ENCODE data around the gene UTS2.

The UTS2 gene

DNA sequence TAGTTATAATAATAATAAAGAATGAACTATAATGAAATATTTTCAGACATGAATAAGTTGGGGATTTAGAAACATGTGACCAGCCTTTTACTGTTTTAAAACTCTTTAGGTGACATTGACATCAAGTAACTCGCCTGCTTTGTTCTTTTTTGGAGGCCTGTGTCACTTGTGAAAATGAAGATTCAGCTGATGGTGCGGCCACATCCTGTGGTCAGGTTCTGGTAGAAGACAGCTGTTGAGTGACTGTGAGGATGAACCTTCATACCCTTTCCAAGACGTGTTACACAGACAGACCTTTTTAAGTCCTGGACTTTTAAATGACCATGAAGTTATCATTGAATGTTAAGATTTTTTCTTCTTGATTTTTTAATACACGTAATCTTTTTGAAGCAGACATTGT is 10.3 kb downstream of the UTS2 start:
- TF ChIP-seq, protein P1, sequence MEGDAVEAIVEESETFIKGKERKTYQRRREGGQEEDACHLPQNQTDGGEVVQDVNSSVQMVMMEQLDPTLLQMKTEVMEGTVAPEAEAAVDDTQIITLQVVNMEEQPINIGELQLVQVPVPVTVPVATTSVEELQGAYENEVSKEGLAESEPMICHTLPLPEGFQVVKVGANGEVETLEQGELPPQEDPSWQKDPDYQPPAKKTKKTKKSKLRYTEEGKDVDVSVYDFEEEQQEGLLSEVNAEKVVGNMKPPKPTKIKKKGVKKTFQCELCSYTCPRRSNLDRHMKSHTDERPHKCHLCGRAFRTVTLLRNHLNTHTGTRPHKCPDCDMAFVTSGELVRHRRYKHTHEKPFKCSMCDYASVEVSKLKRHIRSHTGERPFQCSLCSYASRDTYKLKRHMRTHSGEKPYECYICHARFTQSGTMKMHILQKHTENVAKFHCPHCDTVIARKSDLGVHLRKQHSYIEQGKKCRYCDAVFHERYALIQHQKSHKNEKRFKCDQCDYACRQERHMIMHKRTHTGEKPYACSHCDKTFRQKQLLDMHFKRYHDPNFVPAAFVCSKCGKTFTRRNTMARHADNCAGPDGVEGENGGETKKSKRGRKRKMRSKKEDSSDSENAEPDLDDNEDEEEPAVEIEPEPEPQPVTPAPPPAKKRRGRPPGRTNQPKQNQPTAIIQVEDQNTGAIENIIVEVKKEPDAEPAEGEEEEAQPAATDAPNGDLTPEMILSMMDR (IDR thresholded peaks at IDR 0.05; ENCODE audit: insufficient read depth, low read depth, low read length, missing control alignments) = no peak
- peak; percentile 61 for DNase-seq (ENCODE audit: low read depth)
- no peak overlapping the region for H3K4me3 ChIP-seq (ENCODE audit: low read depth, low read length)

DNA sequence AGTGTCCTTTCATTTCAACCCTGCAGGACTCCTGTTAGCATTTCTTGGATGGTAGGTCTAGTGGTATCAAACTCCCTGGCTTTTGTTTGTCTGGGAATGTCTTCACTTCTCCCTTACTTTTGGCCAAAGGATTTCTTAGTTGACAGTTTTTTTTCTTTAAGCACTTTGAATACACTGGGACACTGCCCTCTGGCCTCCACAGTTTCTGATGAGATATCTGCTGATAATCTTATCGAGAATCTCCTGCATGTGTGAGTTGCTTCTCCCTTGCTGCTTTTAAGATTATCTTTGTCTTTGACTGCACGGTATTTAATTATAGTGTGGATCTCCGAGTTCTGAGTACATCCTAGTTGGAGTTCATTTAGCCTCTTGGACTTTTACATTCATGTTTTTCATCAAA is 13.3 kb downstream of the UTS2 start:
- no peak for DNase-seq (ENCODE audit: low read depth)
- TF ChIP-seq, protein P1 (IDR thresholded peaks at IDR 0.05; ENCODE audit: insufficient read depth, low read depth, low read length, missing control alignments) = no peak
- no peak overlapping the region for H3K4me3 ChIP-seq (ENCODE audit: low read depth, low read length)

DNA sequence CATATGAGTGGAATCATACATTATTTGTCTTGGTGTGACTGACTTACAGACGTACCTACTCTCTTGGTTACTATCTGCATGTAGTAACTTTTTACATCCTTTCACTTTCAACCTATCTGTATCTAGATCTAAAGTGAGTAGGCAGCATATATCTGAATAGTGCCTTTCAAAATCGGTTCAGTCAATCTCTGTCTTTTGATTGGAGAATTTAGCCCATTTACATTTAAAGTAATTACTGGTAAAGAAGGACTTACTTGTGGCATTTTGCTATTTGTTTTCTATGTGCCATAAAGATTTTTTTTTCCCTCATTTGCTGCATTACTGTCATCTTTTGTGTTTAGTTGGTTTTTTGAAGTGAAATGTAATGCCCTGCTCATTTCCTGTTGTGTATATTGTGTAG is 14.2 kb downstream of the UTS2 start:
- no peak overlapping the region for H3K4me3 ChIP-seq (ENCODE audit: low read depth, low read length)
- TF ChIP-seq, protein P1 (IDR thresholded peaks at IDR 0.05; ENCODE audit: insufficient read depth, low read depth, low read length, missing control alignments) = no peak
- DNase-seq (ENCODE audit: low read depth) = no peak

DNA sequence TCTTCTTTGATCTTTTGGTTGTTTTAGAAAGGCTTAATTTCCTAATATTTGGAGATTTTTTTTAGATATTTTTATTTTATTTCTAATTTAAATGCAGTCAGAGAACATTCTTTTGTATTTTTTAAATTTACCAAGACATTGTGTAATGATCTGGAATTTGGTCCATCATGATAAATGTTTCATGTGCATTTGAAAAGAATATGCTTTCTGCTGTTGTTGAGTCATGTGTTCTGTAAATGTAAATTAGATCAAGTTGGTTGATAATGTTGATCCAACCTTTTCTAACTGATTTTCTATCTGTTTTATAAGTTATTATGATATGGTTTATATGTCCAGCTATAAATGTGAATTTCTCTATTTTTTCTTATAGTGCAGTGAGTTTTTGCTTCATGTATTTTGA is 19.8 kb downstream of the UTS2 start:
- TF ChIP-seq, protein P1 (IDR thresholded peaks at IDR 0.05; ENCODE audit: insufficient read depth, low read depth, low read length, missing control alignments) = no peak
- DNase-seq (ENCODE audit: low read depth) = no peak
- H3K4me3 ChIP-seq (ENCODE audit: low read depth, low read length) = no peak overlapping the region

DNA sequence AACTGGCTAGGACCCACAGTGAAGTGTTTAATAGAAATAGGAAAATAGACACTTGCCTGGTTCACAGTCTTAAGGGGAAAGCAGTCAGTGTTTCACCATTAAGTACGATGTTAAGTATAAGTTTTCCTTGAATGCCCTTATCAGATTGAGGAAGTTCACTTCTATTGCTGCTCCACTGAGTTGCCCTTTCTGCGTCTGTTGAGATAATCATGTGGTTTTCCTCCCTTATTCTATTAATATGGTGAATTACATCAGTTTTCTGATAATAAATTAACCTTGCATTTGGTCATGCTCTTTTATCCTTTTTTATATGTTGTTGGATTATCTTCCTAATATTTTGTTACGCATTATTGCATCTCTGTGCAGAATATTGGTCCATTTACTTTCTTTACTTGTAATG is 21.4 kb downstream of the UTS2 start:
- no peak for DNase-seq (ENCODE audit: low read depth)
- TF ChIP-seq, protein P1 (IDR thresholded peaks at IDR 0.05; ENCODE audit: insufficient read depth, low read depth, low read length, missing control alignments) = no peak
- no peak overlapping the region for H3K4me3 ChIP-seq (ENCODE audit: low read depth, low read length)

DNA sequence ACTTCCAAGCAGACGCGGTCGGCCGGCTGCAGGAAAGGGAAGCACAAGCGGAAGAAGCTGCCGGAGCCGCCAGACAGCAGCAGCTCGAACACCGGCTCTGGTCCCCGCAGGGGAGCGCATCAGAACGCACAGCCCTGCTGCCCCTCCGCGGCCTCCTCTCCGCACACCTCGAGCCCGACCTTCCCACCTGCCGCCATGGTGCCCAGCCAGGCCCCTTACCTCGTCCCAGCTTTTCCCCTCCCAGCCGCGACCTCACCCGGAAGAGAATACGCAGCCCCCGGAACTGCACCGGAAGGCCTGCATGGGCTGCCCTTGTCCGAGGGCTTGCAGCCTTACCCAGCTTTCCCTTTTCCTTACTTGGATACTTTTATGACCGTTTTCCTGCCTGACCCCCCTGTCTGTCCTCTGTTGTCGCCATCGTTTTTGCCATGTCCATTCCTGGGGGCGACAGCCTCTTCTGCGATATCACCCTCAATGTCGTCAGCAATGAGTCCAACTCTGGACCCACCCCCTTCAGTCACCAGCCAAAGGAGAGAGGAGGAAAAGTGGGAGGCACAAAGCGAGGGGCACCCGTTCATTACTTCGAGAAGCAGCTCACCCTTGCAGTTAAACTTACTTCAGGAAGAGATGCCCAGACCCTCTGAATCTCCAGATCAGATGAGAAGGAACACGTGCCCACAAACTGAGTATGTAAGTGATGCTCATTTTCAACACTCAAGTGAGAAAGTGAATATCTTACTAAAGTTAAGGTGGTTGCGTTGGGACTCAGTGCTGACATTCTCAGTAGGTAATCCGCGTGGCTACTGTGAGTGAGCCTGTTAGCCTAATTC is 25.5 kb downstream of the UTS2 start:
- no peak for DNase-seq (ENCODE audit: low read depth)
- TF ChIP-seq, protein P1 (IDR thresholded peaks at IDR 0.05; ENCODE audit: insufficient read depth, low read depth, low read length, missing control alignments) = no peak
- H3K4me3 ChIP-seq (ENCODE audit: low read depth, low read length) = no peak overlapping the region

DNA sequence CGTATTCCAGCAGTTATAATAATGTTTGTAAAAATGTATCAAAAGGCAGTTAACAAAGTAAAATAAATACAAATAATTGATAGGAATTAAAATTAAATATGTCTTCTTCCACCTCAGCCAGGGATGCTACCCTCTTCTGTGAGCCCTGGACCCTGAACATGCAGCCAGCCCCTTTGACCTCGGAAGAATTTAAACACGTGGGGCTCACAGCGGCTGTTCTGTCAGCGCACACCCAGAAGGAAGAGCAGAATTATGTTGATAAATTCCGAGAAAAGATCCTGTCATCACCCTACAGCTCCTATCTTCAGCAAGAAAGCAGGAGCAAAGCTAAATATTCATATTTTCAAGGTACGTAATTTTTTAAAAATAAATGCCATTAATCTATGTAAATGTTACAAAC is 26.5 kb downstream of the UTS2 start:
- DNase-seq (ENCODE audit: low read depth) = no peak
- H3K4me3 ChIP-seq (ENCODE audit: low read depth, low read length) = no peak overlapping the region
- TF ChIP-seq, protein P1 (IDR thresholded peaks at IDR 0.05; ENCODE audit: insufficient read depth, low read depth, low read length, missing control alignments) = no peak
